K562 (cell line): ENCODE measurements around the gene NRM. TPM values are rescaled to one million over a fixed set of nuclear protein-coding genes. Genes with fewer than 3 reads are reported as not detected.
"Not testable (repeated sequence)": the region's sequence is repeated elsewhere in the genome, so short reads cannot be mapped to it uniquely, and the experiment has no call there.

Experiments
- ATAC-seq: fragments of 200-7000 bp; cut with Tn5 transposase; 3 replicates; pipeline ENCODE4 v1.9.1; 2020; ENCODE audit warnings: moderate library complexity
- BruUV-seq: library from RNA; stranded (reverse); fragments of 400-500 nt; replicated peaks from 2 replicates; lab custom pipeline; 2021; lab: Mats Ljungman, UMichigan
- CTCF ChIA-PET: fragments of 300-600 bp; formaldehyde crosslinking; extraction: SDS; loops from one replicate; lab custom pipeline; 2021; ENCODE audit warnings: low intra/inter-chr PET ratio; lab: Yijun Ruan, JAX
- POLR2A ChIA-PET: fragments of 300-600, 350-650 bp; sonication (Branson Sonifier 250); formaldehyde crosslinking; extraction: SDS; loops from one replicate; lab custom pipeline; 2021; ENCODE audit warnings: antibody characterized with exemption, inconsistent platforms; lab: Yijun Ruan, JAX
- DNase-seq, 4 experiments: peaks; one replicate each; pipeline versions ENCODE4 v3.0.0 to v3.0.0-alpha.2; 2011 to 2018; ENCODE audit warnings: low spot score in 3 of 4, mixed read lengths in 3 of 4; ENCODE audit errors: extremely low read depth in 1 of 4
- FAIRE-seq: peaks from 2 replicates; lab custom pipeline; 2011; peaks lifted over from hg19 to GRCh38; lab: Jason Lieb, UNC
- H2AFZ ChIP-seq: 2 replicates; pipeline ENCODE4 v1.6.0; 2011; ENCODE audit warnings: low read depth, low read length, control low read depth, inconsistent platforms
- H3K27ac ChIP-seq: fragments of 200-600 bp; 3 replicates; pipeline ENCODE4 v1.8.0; 2011; ENCODE audit warnings: low read depth, mild to moderate bottlenecking, control low read depth, inconsistent platforms, low read length, moderate library complexity, mixed read lengths; ENCODE audit errors: extremely low read depth
- H3K27me3 ChIP-seq, 2 experiments: fragments of 300-600 bp in 1 of 2; 2 replicates in 1 of 2; 3 replicates in 1 of 2; pipeline versions ENCODE4 v1.6.0 to v1.8.0; 2011; ENCODE audit warnings: inconsistent platforms in 2 of 2, low read length in 2 of 2, mild to moderate bottlenecking in 1 of 2, mixed read lengths in 1 of 2, moderate library complexity in 1 of 2; ENCODE audit not compliant: control insufficient read depth in 2 of 2, insufficient read depth in 2 of 2
- H3K36me3 ChIP-seq: fragments of 300-600 bp; 3 replicates; pipeline ENCODE4 v1.8.0; 2011; ENCODE audit warnings: mild to moderate bottlenecking, low read length, inconsistent platforms; ENCODE audit not compliant: control insufficient read depth, insufficient read depth
- H3K4me1 ChIP-seq, 2 experiments: fragments of 200-600 bp in 1 of 2; replicated peaks in 1 of 2; 2 replicates in 1 of 2; 3 replicates in 1 of 2; pipeline versions ENCODE4 v1.5.1 to v1.8.0; 2011; ENCODE audit warnings: inconsistent platforms in 2 of 2, low read length in 2 of 2, mild to moderate bottlenecking in 1 of 2, mixed read lengths in 1 of 2, moderate library complexity in 1 of 2; ENCODE audit not compliant: control insufficient read depth in 2 of 2, insufficient read depth in 2 of 2
- H3K4me2 ChIP-seq: 2 replicates; pipeline ENCODE4 v1.6.1; 2011; ENCODE audit warnings: low read length, control low read depth, inconsistent platforms, mixed read lengths; ENCODE audit not compliant: insufficient read depth
- H3K4me3 ChIP-seq: fragments of 200-600 bp; sonication (generic), shearing (Covaris generic); 2 replicates; pipeline ENCODE4 v1.5.1; 2016; ENCODE audit warnings: control low read depth, inconsistent platforms
- H3K79me2 ChIP-seq: fragments of 200-600 bp; 3 replicates; pipeline ENCODE4 v1.8.0; 2011; ENCODE audit warnings: low read length, inconsistent platforms; ENCODE audit not compliant: control insufficient read depth, insufficient read depth
- H3K9ac ChIP-seq, 2 experiments: 2 replicates each; pipeline versions ENCODE4 v1.6.0 to v1.6.1; 2011; ENCODE audit warnings: low read depth in 2 of 2, low read length in 2 of 2, control low read depth in 1 of 2, inconsistent platforms in 1 of 2, mild to moderate bottlenecking in 1 of 2, mixed read lengths in 1 of 2; ENCODE audit not compliant: insufficient read depth in 1 of 2
- H3K9me1 ChIP-seq: one replicate; pipeline ENCODE4 v1.6.0; 2011; ENCODE audit warnings: inconsistent platforms, mild to moderate bottlenecking, low read length, moderate library complexity; ENCODE audit not compliant: control insufficient read depth, insufficient read depth
- H3K9me3 ChIP-seq: replicated peaks from 2 replicates; pipeline ENCODE4 v1.5.1; 2011; ENCODE audit warnings: low read depth, low read length, inconsistent platforms; ENCODE audit not compliant: control insufficient read depth, insufficient read depth
- H4K20me1 ChIP-seq: replicated peaks from 2 replicates; pipeline ENCODE4 v1.6.1; 2011; ENCODE audit warnings: low read length, inconsistent platforms, mixed read lengths; ENCODE audit not compliant: control insufficient read depth, insufficient read depth
- CEBPZ ChIP-seq: fragments of 150-350 bp; IDR thresholded peaks from 2 replicates; pipeline ENCODE4 v1.6.1; 2014; ENCODE audit warnings: low read depth, mild to moderate bottlenecking, low read length, borderline replicate concordance
- POLR2A ChIP-seq: fragments of 450-650 bp; conservative IDR thresholded peaks from 2 replicates; pipeline ENCODE4 v1.6.1; 2016
- POLR2AphosphoS5 ChIP-seq: IDR thresholded peaks from 2 replicates; pipeline ENCODE4 v1.6.1; 2011; ENCODE audit warnings: mild to moderate bottlenecking, low read depth, low read length, moderate library complexity; ENCODE audit not compliant: control insufficient read depth, insufficient read depth
- POLR2G ChIP-seq: fragments of 200-400 bp; formaldehyde crosslinking; IDR thresholded peaks from 2 replicates; pipeline ENCODE4 v1.6.1; 2017; ENCODE audit warnings: low read depth, mild to moderate bottlenecking, antibody characterized with exemption, low read length, moderate library complexity
- RBFOX2 ChIP-seq: fragments of 200-400 bp; formaldehyde crosslinking; IDR thresholded peaks from 2 replicates; pipeline ENCODE4 v1.6.1; 2017; ENCODE audit warnings: low read depth, mild to moderate bottlenecking, low read length, moderate library complexity
- RBM22 ChIP-seq: fragments of 200-400 bp; formaldehyde crosslinking; IDR thresholded peaks from 2 replicates; pipeline ENCODE4 v1.6.1; 2018; ENCODE audit warnings: low read length, low read depth; ENCODE audit not compliant: poor library complexity, severe bottlenecking
- RBM25 ChIP-seq: fragments of 200-400 bp; formaldehyde crosslinking; IDR thresholded peaks from 2 replicates; pipeline ENCODE4 v1.6.1; 2018; ENCODE audit warnings: low read length, low read depth, moderate library complexity; ENCODE audit not compliant: severe bottlenecking
- SUPT5H ChIP-seq: fragments of 450-650 bp; IDR thresholded peaks from 2 replicates; pipeline ENCODE4 v1.6.1; 2016
- THRAP3 ChIP-seq: fragments of 450-650 bp; IDR thresholded peaks from 2 replicates; pipeline ENCODE4 v1.6.1; 2016; ENCODE audit warnings: mild to moderate bottlenecking, inconsistent platforms, borderline replicate concordance
- ZKSCAN1 ChIP-seq: fragments of 150-350 bp; IDR thresholded peaks from 2 replicates; pipeline ENCODE4 v1.6.1; 2016; ENCODE audit warnings: low read depth, low read length
- ZNF431 ChIP-seq: sonication (generic); formaldehyde crosslinking; IDR thresholded peaks from 2 replicates; pipeline ENCODE4 v1.8.0; 2022; ENCODE audit warnings: mild to moderate bottlenecking, missing genetic modification reagents
- WGBS: fragments of 100-300 bp; shearing (Covaris generic); methylation state at CpG from one replicate; pipeline ENCODE4 v1.1.6; 2016; ENCODE audit warnings: low coverage, mixed read lengths; ENCODE audit not compliant: insufficient coverage; ENCODE audit errors: missing lambda C conversion rate; 5-methylcytosine and 5-hydroxymethylcytosine counted together
- in situ Hi-C: fragments of 300-500 bp; cut with MboI; formaldehyde crosslinking; loops from 4 replicates; pipeline ENCODE4 v1.15.0; 2018; ENCODE audit warnings: inconsistent platforms, mixed read lengths
- intact Hi-C: fragments of 100-400 bp; cut with micrococcal nuclease; formaldehyde crosslinking; loops from 2 replicates; pipeline ENCODE4 v1.14.2; 2022
- polyA plus RNA-seq, 8 experiments: library from polyadenylated mRNA; depleted of rRNA in 4 of 8; stranded (reverse) in 5 of 8; unstranded in 3 of 8; fragments of >200 nt; fragmentation: Nextera tagmentation in 2 of 8; fragmentation: Illumina TruSeq in 1 of 8; extraction: Ambion mirVana in 2 of 8; extraction: Trizol in 1 of 8; gene quantifications; 2 replicates each; pipeline versions ENCODE4 v1.2.1 to v1.2.3, GENCODE V29; 2011 to 2014; ENCODE audit warnings: inconsistent platforms in 1 of 8, missing spikeins in 1 of 8
- total RNA-seq, 7 experiments: library from RNA; depleted of rRNA in 6 of 7; stranded (reverse); fragments of >200 nt in 6 of 7; fragmentation: Illumina TruSeq in 2 of 7; extraction: Trizol in 2 of 7; gene quantifications; 2 replicates each; pipeline versions ENCODE4 v1.2.1 to v1.2.3, GENCODE V29; 2011 to 2021; ENCODE audit warnings: low replicate concordance in 1 of 7

Gene NRM
- total and polyA plus RNA-seq, 9 of the 15 experiments (the other 6 are each of a cell fraction or from before 2014, with no cell fraction given) = 9.7 to 58.2 (median 18.1) TPM

DNA sequence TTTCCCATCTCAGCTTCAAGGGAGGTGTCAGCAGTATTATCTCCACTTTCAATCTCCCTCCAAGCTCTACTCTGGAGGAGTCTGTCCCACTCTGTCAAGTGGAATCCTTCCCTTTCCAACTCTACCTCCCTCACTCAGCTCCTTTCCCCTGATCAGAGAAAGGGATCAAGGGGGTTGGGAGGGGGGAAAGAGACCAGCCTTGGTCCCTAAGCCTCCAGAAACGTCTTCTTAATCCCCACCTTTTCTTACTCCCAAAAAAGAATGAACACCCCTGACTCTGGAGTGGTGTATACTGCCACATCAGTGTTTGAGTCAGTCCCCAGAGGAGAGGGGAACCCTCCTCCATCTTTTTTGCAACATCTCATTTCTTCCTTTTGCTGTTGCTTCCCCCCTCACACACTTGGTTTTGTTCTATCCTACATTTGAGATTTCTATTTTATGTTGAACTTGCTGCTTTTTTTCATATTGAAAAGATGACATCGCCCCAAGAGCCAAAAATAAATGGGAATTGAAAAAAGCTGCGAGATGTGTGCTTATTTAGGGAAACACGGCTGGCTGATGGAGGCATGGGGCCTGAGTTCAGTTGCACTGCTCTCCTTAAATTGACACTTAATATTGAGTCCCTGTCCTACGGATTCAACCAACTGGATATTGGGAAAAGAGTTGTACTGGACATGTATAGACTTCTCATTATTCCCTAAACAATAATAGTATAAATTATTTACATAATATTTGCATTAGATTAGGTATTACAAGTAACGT lies 34.3 kb upstream of the NRM start (continued):
- TF ChIP-seq CEBPZ = no peak
- TF ChIP-seq, all 486 proteins: peak for 47

DNA sequence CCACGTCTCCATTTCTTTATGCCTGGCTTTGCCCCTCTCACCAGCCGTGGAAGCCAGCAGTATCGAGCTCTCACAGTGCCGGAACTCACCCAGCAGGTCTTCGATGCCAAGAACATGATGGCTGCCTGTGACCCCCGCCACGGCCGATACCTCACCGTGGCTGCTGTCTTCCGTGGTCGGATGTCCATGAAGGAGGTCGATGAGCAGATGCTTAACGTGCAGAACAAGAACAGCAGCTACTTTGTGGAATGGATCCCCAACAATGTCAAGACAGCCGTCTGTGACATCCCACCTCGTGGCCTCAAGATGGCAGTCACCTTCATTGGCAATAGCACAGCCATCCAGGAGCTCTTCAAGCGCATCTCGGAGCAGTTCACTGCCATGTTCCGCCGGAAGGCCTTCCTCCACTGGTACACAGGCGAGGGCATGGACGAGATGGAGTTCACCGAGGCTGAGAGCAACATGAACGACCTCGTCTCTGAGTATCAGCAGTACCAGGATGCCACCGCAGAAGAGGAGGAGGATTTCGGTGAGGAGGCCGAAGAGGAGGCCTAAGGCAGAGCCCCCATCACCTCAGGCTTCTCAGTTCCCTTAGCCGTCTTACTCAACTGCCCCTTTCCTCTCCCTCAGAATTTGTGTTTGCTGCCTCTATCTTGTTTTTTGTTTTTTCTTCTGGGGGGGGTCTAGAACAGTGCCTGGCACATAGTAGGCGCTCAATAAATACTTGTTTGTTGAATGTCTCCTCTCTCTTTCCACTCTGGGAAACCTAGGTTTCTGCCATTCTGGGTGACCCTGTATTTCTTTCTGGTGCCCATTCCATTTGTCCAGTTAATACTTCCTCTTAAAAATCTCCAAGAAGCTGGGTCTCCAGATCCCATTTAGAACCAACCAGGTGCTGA lies 33.3 kb upstream of the NRM start:
- H3K27me3 ChIP-seq, H3K27ac ChIP-seq, intact Hi-C loops, H3K9me3 ChIP-seq, H2AFZ ChIP-seq, H3K4me3 ChIP-seq, BruUV-seq, DNase-seq, H3K4me2 ChIP-seq, FAIRE-seq, H3K9me1 ChIP-seq, ATAC-seq: not testable (repeated sequence)
- H3K9ac ChIP-seq = peak overlapping the region in 1 of 2 experiments; percentile 47; a peak in 2 of 4 replicates
- CTCF ChIA-PET = interaction anchor here (0.6 to 5.0 kb wide), 2 partner anchors 17 to 44 kb away, joined by 3 to 92 read pairs; no protein-coding TSS in a partner anchor
- 88% methylated on average over 26 of the region's 29 CpGs for WGBS
- TF ChIP-seq THRAP3 (peak; percentile 87), POLR2G (peak; percentile 47), ZNF431 (CRISPR knock-in tag) (0 out of 2 replicates have a peak, but pooled peaks have one; percentile 27), RBFOX2 (peak; percentile 54), RBM22 (peak; percentile 47), POLR2A (peak; percentile 44), POLR2AphosphoS5 (0 out of 2 replicates have a peak, but pooled peaks have one; percentile 57), ZKSCAN1 (peak; percentile 88), SUPT5H (0 out of 2 replicates have a peak, but pooled peaks have one; percentile 4), RBM25 (peak; percentile 30)
- in situ Hi-C loops = loop anchor here (5.0 to 10.0 kb wide), 2 partner anchors 49 to 242 kb away; partner anchors contain the start of gene DHX16
- peaks cover 14 to 18% of the 10 kb centered on the region in 2 experiments; a peak in 4 of 5 replicates for H3K4me1 ChIP-seq
- POLR2A ChIA-PET = interaction anchor here (0.5 to 27.1 kb wide), 17 partner anchors 12 to 363 kb away, joined by 3 to 524 read pairs (median 3); partner anchors contain the start of genes FLOT1 and NRM
- H3K36me3 ChIP-seq = peaks cover 64% of the 10 kb centered on the region
- H3K79me2 ChIP-seq = peaks cover 68% of the 10 kb centered on the region
- H4K20me1 ChIP-seq = peaks cover 44% of the 10 kb centered on the region
